RWPE2 (cell line): ENCODE data around the gene ESR1.

ENCODE experiments used
- ATAC-seq: fragments of 200-7000 bp; cut with Tn5 transposase; 3 replicates; pipeline ENCODE4 v1.9.1; 2021; ENCODE audit warnings: low read depth
- DNase-seq: peaks from one replicate; pipeline ENCODE4 v3.0.0-alpha.2; 2020; ENCODE audit warnings: low spot score
- H3K27ac ChIP-seq: fragments of 450-650 bp; 2 replicates; pipeline ENCODE4 v1.5.1; 2017; ENCODE audit warnings: mild to moderate bottlenecking; ENCODE audit not compliant: poor library complexity, severe bottlenecking
- H3K27me3 ChIP-seq: fragments of 250-450 bp; sonication (Bioruptor Pico); 2 replicates; pipeline ENCODE4 v1.5.1; 2021; ENCODE audit warnings: mild to moderate bottlenecking, moderate library complexity; ENCODE audit not compliant: insufficient read depth, poor library complexity, severe bottlenecking
- H3K36me3 ChIP-seq: fragments of 250-450 bp; sonication (Bioruptor Pico); 2 replicates; pipeline ENCODE4 v1.5.1; 2020; ENCODE audit warnings: low read depth, mild to moderate bottlenecking, moderate library complexity
- H3K4me1 ChIP-seq: fragments of 250-450 bp; sonication (Bioruptor Pico); 2 replicates; pipeline ENCODE4 v1.5.1; 2021; ENCODE audit warnings: mild to moderate bottlenecking, moderate library complexity; ENCODE audit not compliant: insufficient read depth, poor library complexity, severe bottlenecking
- H3K4me3 ChIP-seq: fragments of 250-450 bp; sonication (Bioruptor Pico); 2 replicates; pipeline ENCODE4 v1.5.1; 2021; ENCODE audit warnings: mild to moderate bottlenecking, moderate library complexity; ENCODE audit not compliant: severe bottlenecking
- H3K9me3 ChIP-seq: fragments of 250-450 bp; sonication (Bioruptor Pico); 2 replicates; pipeline ENCODE4 v1.5.1; 2021; ENCODE audit warnings: mild to moderate bottlenecking, moderate library complexity; ENCODE audit not compliant: severe bottlenecking
- TF ChIP-seq, protein P1 (sequence below): fragments of 450-650 bp; IDR thresholded peaks from one replicate; pipeline ENCODE4 v1.5.1; 2017; ENCODE audit warnings: mild to moderate bottlenecking, moderate library complexity; ENCODE audit not compliant: poor library complexity, severe bottlenecking

Gene ESR1

DNA sequence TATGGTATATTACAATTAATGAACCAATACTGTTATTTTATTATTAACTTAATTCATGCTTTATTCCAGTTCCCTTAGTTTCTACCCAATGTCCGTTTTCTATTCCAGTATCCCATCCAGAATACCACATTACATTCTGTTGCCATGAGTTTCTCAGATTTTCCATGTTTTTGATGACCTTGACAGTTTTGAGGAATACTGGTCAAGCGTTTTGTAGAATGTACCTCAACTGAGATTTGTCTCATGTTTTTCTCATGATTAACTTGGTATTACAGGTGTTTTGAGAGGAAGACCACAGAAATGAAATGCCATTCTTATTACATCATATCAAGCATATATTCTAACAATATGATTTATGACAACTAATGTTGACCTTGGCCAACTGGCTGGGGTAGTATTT lies 23.8 kb upstream of the ESR1 start:
- Histone ChIP-seq H3K4me3 (no peak overlapping the region), H3K9me3 (no peaks in the 10 kb centered on the region), H3K36me3 (no peaks in the 10 kb centered on the region), H3K27me3 (no peaks in the 10 kb centered on the region), H3K27ac (peak overlapping the region; percentile 13), H3K4me1 (peaks cover 9% of the 10 kb centered on the region)
- ATAC-seq: peak; percentile 61; the same call in 2 of the 3 replicates
- TF ChIP-seq, protein P1, sequence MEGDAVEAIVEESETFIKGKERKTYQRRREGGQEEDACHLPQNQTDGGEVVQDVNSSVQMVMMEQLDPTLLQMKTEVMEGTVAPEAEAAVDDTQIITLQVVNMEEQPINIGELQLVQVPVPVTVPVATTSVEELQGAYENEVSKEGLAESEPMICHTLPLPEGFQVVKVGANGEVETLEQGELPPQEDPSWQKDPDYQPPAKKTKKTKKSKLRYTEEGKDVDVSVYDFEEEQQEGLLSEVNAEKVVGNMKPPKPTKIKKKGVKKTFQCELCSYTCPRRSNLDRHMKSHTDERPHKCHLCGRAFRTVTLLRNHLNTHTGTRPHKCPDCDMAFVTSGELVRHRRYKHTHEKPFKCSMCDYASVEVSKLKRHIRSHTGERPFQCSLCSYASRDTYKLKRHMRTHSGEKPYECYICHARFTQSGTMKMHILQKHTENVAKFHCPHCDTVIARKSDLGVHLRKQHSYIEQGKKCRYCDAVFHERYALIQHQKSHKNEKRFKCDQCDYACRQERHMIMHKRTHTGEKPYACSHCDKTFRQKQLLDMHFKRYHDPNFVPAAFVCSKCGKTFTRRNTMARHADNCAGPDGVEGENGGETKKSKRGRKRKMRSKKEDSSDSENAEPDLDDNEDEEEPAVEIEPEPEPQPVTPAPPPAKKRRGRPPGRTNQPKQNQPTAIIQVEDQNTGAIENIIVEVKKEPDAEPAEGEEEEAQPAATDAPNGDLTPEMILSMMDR: no peak
- no peak for DNase-seq

DNA sequence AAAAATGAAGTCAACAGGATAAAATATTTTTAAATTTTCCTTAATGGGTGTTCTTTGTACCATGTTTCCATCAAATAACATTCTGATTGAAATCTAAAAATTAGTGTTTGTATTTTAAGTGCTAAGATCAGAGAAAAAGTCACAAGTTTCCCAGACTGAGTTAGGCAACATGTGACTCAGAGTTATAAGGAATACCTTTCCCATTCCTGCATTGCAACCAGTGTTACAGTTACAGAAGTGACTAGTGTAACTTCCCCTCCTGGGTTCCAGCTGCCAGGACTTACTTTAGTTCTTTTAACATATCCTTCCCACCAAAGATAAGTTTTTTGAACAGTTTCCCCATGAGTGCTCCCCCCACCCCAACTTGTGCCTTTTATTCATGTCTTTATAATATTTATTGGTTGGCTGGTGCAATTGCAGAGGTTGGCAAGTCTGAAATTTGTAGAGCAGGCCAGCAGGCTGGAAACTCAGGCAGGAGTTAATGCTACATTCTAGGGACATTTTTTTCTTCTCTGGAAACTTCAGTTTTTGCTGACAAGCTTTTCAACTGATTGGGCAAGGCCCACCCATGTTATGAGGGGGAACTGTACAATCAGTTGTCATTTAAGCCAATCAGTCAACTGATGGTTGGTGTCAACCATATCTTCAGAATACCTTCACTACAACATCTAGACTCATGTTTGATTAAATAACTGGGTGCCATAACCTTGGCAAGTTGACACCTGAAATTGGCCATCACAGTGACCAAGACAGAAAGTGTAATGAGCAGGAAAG lies 22.9 kb upstream of the ESR1 start:
- Histone ChIP-seq H3K4me3 (no peak overlapping the region), H3K27me3 (no peaks in the 10 kb centered on the region), H3K27ac (peak overlapping the region; percentile 13), H3K9me3 (no peaks in the 10 kb centered on the region), H3K36me3 (no peaks in the 10 kb centered on the region), H3K4me1 (peaks cover 9% of the 10 kb centered on the region)
- peak; percentile 93 for ATAC-seq
- no peak for DNase-seq
- TF ChIP-seq, protein P1: no peak

DNA sequence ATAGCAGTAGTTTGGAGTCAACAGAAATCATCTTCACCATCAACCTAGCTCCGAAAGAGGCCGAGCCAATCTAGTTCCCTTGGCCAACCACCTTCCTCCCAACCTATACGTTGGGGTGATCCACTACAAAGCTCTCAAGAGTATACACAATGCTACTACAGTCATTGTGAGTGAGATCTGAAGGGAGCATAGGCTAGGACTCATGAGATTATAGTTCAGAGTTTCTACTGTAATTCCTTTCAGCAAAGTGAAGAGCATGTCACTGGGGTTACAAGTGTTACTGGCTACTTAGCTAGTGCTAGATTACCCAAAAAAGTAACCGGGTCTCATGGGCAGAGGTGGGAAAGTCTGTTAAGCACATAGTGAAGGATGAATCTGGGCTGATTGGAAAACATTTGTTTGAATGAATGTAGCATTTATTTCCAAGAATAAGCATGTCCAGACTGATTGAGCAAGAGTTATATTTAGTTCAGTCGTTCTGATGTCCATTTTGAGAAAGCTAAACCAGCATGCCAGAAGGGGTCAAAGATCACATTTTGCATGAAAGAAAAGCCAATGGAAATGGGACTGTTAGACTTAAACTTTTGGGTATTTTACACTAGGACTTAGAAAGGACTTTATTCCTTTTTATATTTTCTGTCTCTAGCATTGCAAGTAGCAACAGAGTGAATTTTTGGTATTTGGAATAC lies 10.5 kb upstream of the ESR1 start:
- TF ChIP-seq, protein P1: no peak
- no peak for ATAC-seq
- DNase-seq: no peak
- Histone ChIP-seq H3K36me3 (no peaks in the 10 kb centered on the region), H3K27me3 (no peaks in the 10 kb centered on the region), H3K4me1 (no peaks in the 10 kb centered on the region), H3K4me3 (no peak overlapping the region), H3K27ac (no peak overlapping the region), H3K9me3 (no peaks in the 10 kb centered on the region)

DNA sequence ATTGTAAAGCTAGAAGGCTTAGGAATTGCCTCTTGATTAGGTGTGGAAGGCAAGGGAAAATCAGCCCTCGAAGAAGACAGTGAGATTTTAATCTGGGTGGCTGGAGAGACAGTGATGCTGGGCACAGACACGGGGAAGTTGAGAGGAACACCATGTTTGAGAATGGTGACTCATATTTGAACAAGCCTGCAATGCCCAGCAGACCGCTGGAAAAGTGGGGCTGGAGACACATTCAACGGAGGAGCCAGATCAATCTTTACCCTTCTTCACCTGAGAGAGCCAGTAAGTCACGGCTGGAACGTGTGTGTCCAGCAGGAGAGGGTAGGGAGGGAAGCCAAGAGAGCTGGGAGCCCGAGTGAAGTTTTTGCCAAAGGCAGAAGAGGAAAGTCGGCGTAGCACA lies 3.7 kb upstream of the ESR1 start:
- H3K27me3 ChIP-seq: no peaks in the 10 kb centered on the region
- no peaks in the 10 kb centered on the region for H3K36me3 ChIP-seq
- no peak overlapping the region for H3K4me3 ChIP-seq
- no peak overlapping the region for H3K27ac ChIP-seq
- DNase-seq (no peak), ATAC-seq (no peak)
- no peaks in the 10 kb centered on the region for H3K4me1 ChIP-seq
- H3K9me3 ChIP-seq: no peaks in the 10 kb centered on the region
- TF ChIP-seq, protein P1: no peak
